HG03469 (cell line): ENCODE data around the gene FOXK2.

Source experiments
- ATAC-seq: cut with Tn5 transposase; IDR thresholded peaks from one replicate; pipeline ENCODE4 v1.9.1; 2021; ENCODE audit warnings: mild to moderate bottlenecking, moderate library complexity, moderate number of reproducible peaks; ENCODE audit not compliant: unreplicated experiment

FOXK2 gene

DNA sequence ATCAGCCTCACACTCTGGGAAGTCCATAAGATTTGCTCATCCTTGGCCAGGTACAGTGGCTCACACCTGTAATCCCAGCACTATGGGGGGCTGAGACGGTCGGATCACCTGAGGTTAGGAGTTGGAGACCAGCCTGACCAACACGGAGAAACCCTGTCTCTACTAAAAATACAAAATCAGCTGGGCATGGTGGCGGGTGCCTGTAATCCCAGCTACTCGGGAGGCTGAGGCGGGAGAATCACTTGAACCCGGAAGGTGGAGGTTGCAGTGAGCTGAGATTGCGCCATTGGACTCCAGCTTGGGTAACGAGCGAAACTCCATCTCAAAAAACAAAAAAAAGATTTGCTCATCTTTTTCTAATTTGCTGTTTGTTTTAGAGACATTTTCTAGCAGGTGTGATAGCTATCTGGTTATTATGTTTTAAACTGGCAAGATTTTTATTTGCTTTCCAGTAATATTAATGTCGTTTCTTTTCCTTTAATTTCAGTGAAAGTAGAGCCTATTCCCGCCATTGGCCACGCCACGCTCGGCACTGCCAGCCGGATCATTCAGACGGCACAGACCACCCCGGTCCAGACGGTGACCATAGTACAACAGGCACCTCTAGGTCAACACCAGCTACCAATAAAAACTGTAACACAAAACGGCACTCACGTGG lies 67.2 kb downstream of the FOXK2 start:
- ATAC-seq, result no peak

DNA sequence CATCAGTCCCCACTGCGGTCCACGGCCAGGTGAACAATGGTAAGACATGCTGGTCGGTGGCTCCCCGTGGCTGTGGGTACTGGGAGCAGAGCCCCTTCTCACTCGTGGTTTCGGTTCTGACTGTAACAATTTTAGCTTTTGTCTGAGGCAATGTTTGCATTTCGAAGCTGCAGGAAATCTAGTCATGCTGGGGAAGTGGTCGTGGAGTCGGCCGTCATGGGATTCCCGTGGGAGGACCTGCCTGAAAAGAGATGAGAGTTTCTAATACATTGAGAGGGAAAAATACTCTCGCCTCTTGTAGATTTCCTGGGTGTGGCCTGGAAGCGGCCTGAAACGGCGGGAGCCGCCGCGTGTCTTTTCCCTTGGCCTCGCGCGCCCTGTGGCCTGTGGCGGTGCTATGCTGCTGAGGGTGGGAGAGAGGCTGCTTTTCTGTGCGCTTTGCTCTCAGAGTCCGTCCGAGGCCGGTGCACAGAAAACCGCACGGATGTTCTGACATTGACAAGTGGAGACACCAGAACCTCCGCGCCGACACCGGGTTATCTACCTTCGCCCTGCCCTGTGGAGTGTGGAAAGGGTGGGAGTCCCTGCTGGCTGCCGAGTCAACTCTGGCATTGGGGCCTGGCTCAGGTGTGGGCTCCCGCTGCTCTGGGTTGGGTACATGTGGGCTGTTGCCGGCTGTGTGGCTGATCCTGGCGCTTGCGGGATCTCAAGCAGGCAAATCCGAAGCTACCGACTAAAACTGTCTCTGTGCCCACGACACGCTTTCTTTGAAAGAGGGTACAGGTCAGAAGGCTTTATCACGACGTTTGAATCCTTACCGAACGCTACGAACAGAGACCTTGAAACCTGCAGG lies 67.9 kb downstream of the FOXK2 start:
- ATAC-seq, result no peak

DNA sequence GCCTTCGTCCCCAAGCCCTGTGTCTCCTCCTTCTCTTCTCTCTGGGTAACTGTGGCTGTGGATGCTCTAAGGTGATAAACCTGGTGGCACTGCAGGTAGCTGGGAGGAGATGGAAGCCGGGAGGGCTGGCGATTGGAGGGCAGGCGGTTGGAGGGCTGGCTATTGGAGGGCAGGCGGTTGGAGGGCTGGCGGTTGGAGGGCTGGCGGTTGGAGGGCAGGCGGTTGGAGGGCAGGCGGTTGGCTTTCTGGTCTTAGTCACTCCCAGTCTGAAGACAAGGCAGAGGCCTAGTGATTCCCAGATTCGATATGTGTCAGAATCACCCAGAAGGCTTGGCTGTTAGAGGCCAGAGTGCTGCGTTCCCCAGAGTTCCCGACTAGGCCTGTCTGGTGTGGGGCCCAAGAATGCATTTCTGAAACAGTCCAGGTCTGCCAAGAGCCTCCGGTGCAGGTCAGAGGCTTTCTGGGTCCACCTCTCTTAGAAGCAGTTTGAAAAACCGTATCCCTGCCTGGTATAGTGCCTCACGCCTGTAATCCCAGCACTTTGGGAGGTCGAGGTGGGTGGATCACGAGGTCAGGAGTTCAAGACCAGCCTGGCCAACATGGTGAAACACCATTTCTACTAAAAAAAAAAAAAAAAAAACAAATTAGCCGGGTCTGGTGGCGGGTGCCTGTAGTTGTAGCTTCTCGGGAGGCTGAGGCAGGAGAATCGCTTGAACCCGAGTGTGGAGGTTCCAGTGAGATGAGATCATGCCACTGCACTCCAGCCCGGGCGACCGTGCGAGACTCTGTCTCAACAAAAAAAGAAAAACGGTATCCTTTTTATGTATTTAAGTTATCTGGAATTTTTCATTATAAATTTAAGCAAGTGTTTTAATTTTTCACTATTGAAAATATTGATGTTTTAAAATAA lies 69.0 kb downstream of the FOXK2 start:
- ATAC-seq, result no peak

DNA sequence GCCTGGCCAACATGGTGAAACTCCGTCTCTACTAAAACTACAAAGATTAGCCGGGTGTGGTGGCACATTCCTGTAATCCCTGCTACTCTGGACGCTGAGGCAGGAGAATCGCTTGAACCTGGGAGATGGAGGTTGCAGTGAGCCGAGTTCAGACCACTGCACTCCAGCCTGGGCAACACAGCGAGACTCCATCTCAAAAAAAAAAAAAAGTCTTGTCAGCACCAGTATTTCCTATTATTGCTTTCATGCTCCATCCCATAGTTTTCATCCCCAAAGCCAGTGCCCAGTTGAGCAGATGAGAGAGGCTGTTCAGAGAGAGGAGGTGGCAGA lies 70.3 kb downstream of the FOXK2 start:
- ATAC-seq, result no peak

DNA sequence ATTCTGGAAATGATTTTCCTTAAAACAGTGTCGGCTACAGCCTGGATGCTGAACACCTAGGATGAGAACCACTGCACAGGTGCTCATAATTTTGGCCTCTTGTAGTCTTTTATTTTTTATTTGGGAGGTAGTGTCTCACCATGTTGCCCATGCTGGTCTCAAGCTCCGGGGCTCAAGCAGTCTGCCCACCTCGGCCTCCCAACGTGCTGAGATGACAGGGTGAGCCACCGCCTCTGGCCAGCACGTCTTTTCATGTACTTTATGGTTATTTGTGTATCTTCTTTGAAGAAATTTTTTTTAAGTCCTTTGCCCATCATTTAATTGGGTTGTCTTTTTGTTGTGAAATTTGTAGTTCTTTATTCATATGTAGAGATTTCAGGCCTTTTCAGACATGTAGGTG lies 70.7 kb downstream of the FOXK2 start:
- no peak for ATAC-seq

DNA sequence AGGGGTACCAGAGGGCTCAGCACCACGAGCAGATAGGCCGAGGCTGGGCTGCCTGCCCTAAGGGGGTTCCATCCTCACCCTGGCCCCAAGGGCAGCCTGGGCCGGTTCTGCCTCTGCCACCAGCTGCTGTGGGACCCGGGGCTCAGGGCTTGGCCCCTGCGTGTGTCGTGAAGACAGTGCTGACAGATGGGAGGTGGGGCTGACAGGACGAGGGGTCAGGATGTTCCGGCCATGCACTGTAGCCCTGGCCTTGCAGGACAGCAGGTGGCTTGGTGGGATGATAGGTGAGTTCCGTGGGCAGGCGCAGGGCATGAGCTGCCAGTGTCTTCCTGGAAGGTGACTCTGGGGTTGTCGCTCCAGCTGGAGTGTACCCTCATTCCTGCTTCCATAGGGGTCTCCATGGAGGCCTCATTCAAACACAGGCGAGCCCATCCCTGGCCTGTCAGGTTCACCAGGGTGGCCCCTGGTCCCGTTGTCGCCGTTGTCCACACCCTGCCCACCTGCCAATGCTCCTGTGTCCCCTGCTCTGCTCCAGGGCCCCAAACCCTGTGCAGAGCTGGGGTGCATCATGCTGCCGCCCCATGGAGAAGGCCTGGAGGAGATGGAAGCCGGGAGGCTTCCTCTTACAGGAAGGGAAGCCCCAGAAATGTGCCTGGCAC lies 71.5 kb downstream of the FOXK2 start:
- no peak for ATAC-seq

DNA sequence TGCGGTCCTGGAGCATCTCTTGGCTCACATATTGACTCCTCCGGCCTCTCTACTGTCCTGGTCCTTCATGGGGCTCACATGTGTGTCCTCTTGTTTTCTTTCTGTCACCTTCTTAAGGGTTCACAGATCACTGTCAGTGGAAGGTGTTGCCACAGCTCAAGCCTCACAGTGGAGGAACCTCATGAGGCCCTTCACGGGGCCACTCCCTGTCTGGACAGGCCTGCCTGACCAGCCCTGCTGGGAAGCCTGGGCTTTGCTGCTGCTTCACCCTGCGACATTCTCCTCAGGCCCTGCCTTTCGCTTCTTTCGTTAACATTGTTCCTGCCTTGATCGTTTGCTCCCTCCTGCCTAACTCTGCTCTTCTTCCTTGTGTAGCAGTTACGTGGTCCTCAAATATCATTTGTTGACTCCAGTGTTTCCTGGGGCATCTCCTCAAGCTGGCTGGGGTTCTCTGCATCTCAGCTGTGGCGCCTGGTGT lies 72.8 kb downstream of the FOXK2 start:
- no peak for ATAC-seq

DNA sequence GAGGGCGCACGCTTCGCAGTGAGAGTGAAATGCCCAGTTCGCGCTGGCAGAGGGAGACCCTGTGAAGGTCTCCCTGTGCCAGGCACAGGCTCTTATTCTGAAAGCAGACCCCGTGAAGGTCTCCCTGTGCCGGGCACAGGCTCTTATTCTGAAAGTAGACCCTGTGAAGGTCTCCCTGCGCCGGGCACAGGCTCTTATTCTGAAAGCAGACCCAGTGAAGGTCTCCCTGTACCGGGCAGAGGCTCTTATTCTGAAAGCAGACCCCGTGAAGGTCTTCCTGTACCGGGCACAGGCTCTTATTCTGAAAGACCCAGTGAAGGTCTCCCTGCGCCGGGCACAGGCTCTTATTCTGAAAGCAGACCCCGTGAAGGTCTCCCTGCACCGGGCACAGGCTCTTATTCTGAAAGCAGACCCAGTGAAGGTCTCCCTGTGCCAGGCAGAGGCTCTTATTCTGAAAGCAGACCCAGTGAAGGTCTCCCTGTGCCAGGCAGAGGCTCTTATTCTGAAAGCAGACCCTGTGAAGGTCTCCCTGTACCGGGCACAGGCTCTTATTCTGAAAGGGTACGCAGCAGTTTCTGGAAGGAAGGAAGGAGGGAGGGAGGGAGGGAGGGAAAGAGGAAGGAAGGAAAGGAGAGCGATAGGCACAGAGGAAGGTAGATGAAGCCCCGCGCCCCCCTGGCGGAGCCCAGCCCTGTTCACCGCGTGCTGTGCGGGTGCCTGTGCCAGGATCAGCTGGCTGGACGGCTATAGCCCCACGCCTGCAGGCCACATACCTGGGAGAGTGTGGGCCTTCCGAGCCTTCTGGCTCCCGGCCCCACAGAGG lies 73.4 kb downstream of the FOXK2 start:
- no peak for ATAC-seq

DNA sequence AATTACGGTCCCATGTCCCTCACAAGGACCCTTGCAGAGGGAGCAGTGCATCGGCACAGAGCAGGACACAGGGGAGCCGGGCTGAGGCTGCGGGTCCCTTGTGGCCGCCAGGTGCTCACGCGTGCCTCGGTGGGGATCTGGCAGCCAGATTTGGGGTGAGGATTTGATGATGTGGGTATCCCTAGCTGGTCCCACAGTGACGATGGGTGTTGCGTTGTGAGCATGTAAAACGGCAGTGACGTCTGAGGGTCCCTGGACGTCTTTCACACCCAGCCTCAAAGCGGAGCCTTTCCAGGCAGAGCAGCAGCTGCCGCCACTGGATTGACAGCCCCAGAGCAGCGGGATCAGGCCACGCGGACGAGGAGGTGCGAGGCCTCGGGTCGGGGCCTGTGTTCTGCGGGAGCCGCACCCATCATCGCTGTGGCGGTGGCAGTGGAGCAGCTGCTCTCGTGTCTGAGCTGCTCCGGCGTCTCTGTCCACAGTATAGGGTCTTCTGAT lies 74.1 kb downstream of the FOXK2 start:
- ATAC-seq, result no peak

DNA sequence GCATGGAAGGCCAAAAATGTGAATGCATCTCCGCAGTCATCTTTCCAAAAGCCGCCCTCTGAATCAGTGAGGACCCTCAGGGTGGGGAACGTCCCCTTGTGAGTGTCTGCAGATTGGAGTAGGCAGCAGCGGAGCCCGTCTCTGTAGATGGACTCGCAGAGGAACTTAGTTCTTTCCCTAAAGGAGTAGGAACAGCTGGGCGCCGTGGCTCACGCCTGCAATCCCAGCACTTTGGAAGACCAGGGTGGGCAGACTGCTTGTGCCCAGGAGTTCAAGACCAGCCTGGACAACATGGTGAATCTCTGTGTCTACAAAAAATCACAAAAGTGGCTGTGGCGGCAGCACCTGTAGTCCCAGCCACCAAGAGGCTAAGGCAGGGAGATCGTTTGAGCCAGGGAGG lies 75.0 kb downstream of the FOXK2 start:
- no peak for ATAC-seq

DNA sequence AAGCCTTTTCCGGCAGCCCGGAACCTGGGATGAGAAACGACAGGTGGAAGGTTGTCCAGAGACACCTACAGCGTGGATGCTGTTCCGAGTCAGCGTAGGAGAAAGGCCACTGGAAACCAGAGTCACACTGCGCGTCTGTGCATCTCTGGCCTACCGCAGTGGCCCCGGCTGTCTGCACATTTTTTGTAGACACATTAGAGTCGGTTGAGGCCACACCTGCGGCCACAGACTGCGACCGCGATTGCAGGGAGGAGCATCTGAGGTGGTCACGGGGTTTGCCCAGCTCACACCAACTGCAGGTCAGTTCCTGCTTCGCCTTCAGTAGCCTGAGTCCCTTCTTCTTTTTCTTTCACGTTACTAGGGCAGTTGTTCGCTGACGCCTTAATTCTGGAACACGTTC lies 76.4 kb downstream of the FOXK2 start:
- ATAC-seq, result no peak

DNA sequence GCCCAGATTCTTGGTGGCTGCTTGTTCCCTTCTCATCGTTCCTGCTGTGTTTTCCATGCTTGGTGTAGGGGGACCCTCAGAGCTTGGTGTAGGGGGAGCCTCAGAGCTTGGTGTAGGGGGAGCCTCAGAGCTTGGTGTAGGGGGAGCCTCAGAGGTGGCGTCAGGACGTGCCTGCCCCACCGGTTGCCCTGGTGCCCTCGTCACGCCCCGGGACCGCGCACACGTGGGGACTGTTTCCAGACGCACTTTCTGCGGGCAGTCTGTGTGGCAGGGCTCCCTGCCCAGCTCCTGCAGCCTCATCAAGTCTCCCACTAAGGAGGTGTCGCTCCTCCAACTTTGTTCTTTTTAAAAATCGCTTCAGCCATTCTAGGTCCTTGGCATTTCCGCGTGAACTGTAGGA lies 76.8 kb downstream of the FOXK2 start:
- no peak for ATAC-seq

DNA sequence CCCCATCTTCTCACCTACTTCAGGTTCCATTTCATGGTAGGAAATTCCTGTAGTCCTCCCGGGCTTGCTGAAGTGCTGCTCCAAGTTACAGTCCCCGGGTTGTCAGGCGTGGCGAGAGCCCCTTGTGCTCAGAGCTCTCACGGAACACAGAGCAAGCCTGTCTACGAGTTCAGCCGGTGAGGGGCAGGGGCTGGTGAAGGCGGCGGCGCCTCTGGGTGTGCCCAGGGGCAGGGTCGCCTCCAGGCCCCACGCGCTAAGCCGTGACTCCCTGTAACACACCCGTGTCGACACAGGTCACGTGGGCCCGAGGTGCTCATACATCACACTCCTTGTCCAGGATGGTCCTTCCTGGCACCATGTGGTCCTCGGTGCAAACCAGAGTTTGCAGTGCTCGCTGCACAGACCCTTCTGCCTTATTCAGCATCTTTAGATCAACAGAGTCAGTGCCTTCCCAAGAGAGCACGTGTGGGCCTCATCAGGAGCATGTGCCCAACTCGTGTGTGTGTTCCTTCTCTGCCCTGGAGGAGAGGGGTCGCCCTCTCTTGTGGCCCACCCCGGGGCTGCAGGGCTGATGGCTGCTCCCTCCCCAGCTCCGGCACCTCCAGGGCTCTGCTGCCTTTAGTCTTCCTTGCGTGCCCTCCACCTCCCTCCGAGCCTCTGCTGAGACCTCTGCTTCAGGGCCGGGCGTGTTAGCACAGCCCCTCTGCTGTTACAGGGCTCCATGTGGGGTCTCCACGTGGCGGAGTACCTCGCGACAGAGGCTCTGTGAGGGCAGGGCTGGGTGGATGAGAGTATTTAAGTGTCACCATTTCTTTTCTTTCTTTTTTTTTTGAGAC lies 77.5 kb downstream of the FOXK2 start:
- no peak for ATAC-seq

DNA sequence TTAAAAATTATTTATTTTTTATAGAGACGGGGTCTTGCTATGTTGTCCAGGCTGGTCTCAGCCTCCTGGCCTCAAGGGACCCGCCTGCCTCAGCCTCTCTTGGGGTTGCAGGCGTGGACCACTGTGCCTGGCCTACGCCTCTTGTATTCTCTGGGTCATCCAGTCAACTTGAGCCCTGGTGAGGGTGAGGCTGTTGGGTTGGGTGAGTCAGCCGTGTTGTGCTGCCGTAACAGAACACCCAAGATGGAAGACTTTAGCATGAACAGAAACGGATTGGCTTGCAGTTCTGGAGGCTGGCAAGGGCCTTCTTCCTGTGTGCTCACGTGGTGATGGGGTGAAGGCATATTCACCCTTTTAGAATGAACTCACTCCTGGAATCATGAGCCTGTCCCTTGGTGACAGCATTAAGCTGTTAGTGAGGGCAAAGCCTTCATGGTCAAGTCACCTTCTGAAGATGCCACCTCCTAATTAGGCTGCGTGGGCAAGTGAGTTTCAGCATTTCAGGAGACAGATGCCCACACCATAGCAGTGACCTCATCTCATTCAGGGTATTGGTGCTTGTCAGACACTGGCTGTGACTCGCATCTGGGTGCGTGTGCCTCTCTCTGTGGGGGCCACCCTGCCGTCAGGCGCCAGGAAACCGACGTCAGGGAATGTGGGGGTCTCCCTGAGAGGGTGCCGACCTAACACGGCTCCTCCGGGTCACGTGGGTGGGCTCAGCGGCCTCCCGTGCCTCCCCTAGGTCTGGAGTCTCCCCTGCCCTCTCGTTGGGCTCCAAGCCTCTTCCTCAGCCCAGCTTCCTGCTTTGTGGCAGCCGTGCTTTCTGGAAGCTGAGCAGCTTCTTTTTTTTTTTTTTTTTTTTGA lies 79.0 kb downstream of the FOXK2 start:
- no peak for ATAC-seq

DNA sequence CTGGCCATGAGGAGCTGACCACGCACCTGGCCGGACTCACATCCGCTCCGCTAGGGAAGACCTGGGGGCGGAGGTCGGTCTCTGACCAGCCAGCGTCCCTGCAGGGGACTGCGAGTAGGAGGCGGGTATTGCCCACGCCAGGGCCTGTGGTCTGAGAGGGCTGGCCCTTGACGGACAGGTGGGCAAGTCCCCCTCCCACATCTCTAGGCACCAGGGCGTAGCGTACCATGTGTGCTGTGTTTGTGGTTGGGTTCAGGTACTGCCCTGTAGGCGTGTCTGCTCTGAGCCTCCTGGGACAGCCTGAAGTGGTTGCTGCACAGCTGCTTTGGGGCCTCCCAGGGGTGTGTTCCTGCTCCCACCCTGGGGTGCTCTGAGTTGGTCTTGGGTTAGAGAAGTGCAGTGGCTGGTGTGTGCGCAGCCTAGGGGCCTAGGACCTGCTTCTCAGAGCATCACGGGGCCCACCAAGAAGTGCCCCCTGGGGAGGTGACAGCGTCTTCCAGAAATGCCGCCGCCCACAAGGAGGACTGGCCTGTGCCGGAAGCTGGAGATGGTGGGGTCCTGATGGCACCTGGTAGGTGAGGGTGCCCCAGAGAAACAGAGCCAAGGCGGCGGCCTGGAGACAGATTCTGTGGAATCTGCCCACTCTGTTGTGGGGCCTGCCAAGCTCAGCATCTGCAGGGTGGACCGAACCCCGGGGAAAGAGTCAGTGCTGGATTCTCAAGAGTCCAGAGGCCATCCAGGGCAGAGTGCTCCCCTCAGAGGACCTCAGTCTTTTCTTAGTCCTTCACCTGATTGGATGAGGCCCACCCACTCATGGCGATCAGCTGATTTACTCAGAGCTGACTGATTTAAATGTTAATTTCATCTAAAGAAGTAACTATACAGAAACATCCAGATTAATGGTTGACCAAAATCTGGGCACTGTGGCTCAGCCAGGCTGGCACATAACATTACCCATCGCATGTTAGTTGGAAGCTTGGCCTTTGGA lies 80.4 kb downstream of the FOXK2 start:
- no peak for ATAC-seq

DNA sequence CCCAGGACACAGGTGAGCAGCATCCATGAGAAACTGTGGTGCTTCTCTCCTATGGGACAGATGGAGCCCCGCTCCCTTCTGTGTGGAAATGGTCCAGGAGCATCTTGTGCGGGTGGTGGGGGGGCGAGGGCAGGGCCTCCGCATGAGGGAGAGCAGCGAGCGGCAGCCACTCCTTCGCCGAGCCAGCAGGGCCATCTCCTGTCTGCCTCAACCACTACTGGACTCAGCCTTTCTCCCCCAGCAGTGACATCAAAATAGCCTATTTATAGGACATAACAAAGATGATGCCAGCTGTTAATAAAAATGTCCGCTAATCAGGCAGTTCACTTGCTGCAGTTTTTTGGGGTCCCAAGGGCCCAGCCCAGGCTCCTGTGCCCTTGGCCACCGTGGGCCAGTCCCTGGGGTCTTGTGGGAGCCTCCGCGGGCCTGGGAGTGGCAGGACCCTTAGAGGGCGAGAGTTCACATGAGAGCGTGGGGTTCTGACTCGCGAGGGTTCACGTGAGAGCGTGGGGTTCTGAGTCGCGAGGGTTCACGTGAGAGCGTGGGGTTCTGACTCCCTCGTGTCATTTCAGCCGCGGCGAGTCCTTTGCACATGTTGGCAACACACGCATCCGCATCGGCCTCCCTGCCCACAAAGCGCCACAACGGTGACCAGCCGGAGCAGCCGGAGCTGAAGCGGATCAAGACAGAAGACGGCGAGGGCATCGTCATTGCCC lies 81.4 kb downstream of the FOXK2 start:
- ATAC-seq, result no peak
